ENCODE results near the gene LTA4H.

DNA sequence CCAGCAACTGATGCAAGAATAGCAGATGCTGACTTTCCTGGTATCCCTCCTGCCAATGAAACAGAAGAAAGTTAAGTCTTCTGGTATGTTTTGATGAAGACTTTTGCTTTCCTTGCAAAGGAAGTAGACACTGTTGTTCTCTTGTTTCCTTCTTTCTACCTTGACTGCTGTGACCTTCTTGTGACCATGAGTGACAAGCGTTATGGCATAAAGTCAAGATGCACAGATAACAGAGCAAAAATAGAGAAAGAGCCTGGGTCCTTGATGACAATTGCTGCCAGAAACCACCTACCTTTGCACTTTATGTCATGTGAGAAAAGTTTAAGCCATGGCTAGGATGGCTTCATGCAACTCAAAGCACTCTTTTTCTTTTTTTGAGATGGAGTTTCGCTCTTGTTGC is 49.2 kb upstream of the LTA4H start:
- TF ChIP-seq, protein P1, sequence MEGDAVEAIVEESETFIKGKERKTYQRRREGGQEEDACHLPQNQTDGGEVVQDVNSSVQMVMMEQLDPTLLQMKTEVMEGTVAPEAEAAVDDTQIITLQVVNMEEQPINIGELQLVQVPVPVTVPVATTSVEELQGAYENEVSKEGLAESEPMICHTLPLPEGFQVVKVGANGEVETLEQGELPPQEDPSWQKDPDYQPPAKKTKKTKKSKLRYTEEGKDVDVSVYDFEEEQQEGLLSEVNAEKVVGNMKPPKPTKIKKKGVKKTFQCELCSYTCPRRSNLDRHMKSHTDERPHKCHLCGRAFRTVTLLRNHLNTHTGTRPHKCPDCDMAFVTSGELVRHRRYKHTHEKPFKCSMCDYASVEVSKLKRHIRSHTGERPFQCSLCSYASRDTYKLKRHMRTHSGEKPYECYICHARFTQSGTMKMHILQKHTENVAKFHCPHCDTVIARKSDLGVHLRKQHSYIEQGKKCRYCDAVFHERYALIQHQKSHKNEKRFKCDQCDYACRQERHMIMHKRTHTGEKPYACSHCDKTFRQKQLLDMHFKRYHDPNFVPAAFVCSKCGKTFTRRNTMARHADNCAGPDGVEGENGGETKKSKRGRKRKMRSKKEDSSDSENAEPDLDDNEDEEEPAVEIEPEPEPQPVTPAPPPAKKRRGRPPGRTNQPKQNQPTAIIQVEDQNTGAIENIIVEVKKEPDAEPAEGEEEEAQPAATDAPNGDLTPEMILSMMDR (IDR thresholded peaks at IDR 0.05; ENCODE audit: poor library complexity): no peak
- TF ChIP-seq EZH2phosphoT487 (IDR thresholded peaks at IDR 0.05; ENCODE audit: low read depth, severe bottlenecking, unreplicated experiment): no peak
- TF ChIP-seq EZH2 (IDR thresholded peaks at IDR 0.05; ENCODE audit: borderline replicate concordance): no peak
